H9 (cell line): Measurements from ENCODE around the gene TEKT3. TPM values are rescaled to one million over a fixed set of nuclear protein-coding genes. Genes with fewer than 3 reads are reported as not detected.

Source experiments
- DNase-seq: peaks from one replicate; pipeline ENCODE4 v3.0.0-alpha.2; 2017
- H2AFZ ChIP-seq: one replicate; pipeline ENCODE4 v1.6.1; 2013; ENCODE audit warnings: mild to moderate bottlenecking, low read length, control low read depth, moderate library complexity
- H2AK5ac ChIP-seq: 2 replicates; pipeline ENCODE4 v1.6.1; 2013; ENCODE audit warnings: low read length, control low read depth, mixed read lengths; ENCODE audit not compliant: insufficient read length
- H2BK120ac ChIP-seq: one replicate; pipeline ENCODE4 v1.6.1; 2013; ENCODE audit warnings: low read depth, mild to moderate bottlenecking, low read length, control low read depth, inconsistent platforms; ENCODE audit not compliant: poor library complexity, severe bottlenecking
- H2BK12ac ChIP-seq: 2 replicates; pipeline ENCODE4 v1.6.1; 2013; ENCODE audit warnings: low read length, control low read depth, mixed read lengths, low read depth; ENCODE audit not compliant: insufficient read length
- H2BK15ac ChIP-seq: 2 replicates; pipeline ENCODE4 v1.6.1; 2013; ENCODE audit warnings: low read depth, low read length, control low read depth
- H2BK20ac ChIP-seq: one replicate; pipeline ENCODE4 v1.6.1; 2013; ENCODE audit warnings: low read depth, mild to moderate bottlenecking, low read length, control low read depth, inconsistent platforms; ENCODE audit not compliant: poor library complexity, severe bottlenecking
- H2BK5ac ChIP-seq: 2 replicates; pipeline ENCODE4 v1.6.1; 2013; ENCODE audit warnings: low read length, control low read depth, mixed read lengths; ENCODE audit not compliant: insufficient read length
- H3K14ac ChIP-seq: 2 replicates; pipeline ENCODE4 v1.6.1; 2013; ENCODE audit warnings: low read length, control low read depth; ENCODE audit not compliant: insufficient read depth
- H3K18ac ChIP-seq: 2 replicates; pipeline ENCODE4 v1.6.1; 2013; ENCODE audit warnings: low read depth, mild to moderate bottlenecking, mixed read lengths, low read length, control low read depth; ENCODE audit not compliant: insufficient read length
- H3K23ac ChIP-seq: 2 replicates; pipeline ENCODE4 v1.6.1; 2013; ENCODE audit warnings: low read length, control low read depth, mixed read lengths, low read depth; ENCODE audit not compliant: insufficient read length
- H3K23me2 ChIP-seq: 2 replicates; pipeline ENCODE4 v1.6.1; 2013; ENCODE audit warnings: low read depth, mild to moderate bottlenecking, mixed read lengths, low read length, control low read depth; ENCODE audit not compliant: insufficient read length, poor library complexity, severe bottlenecking
- H3K27ac ChIP-seq: 2 replicates; pipeline ENCODE4 v1.5.1; 2013; ENCODE audit warnings: low read length, control low read depth, mixed read lengths, low read depth; ENCODE audit not compliant: insufficient read length
- H3K27me3 ChIP-seq: 2 replicates; pipeline ENCODE4 v1.6.1; 2013; ENCODE audit warnings: low read length, control low read depth, inconsistent platforms; ENCODE audit not compliant: insufficient read depth
- H3K4ac ChIP-seq: 2 replicates; pipeline ENCODE4 v1.6.1; 2013; ENCODE audit warnings: low read depth, mild to moderate bottlenecking, control low read depth, inconsistent platforms, low read length, moderate library complexity
- H3K4me1 ChIP-seq: 2 replicates; pipeline ENCODE4 v1.6.1; 2013; ENCODE audit warnings: low read length, control low read depth, inconsistent platforms; ENCODE audit not compliant: insufficient read depth
- H3K4me2 ChIP-seq: 2 replicates; pipeline ENCODE4 v1.6.1; 2013; ENCODE audit warnings: low read length, control low read depth, mixed read lengths; ENCODE audit not compliant: insufficient read length, insufficient read depth
- H3K56ac ChIP-seq: 2 replicates; pipeline ENCODE4 v1.6.1; 2013; ENCODE audit warnings: low read depth, mild to moderate bottlenecking, mixed read lengths, low read length, control low read depth; ENCODE audit not compliant: insufficient read length
- H3K79me1 ChIP-seq: 2 replicates; pipeline ENCODE4 v1.6.1; 2013; ENCODE audit warnings: low read depth, mild to moderate bottlenecking, moderate library complexity, low read length, control low read depth, inconsistent platforms; ENCODE audit not compliant: insufficient read depth, poor library complexity, severe bottlenecking
- H3K79me2 ChIP-seq: 2 replicates; pipeline ENCODE4 v1.6.1; 2013; ENCODE audit warnings: low read length, control low read depth, inconsistent platforms; ENCODE audit not compliant: insufficient read depth
- H3K9ac ChIP-seq: 2 replicates; pipeline ENCODE4 v1.6.1; 2013; ENCODE audit warnings: low read length, control low read depth, mixed read lengths; ENCODE audit not compliant: insufficient read length; ENCODE audit errors: extremely low read depth
- H3K9me3 ChIP-seq: one replicate; pipeline ENCODE4 v1.6.1; 2013; ENCODE audit warnings: low read depth, low read length, inconsistent platforms; ENCODE audit not compliant: control insufficient read depth
- H3T11ph ChIP-seq: one replicate; pipeline ENCODE4 v1.6.1; 2013; ENCODE audit warnings: mild to moderate bottlenecking, low read length, control low read depth, inconsistent platforms
- H4K20me1 ChIP-seq: one replicate; pipeline ENCODE4 v1.6.1; 2013; ENCODE audit not compliant: control insufficient read depth, insufficient read length, insufficient read depth
- H4K5ac ChIP-seq: 2 replicates; pipeline ENCODE4 v1.6.1; 2013; ENCODE audit warnings: low read depth, mild to moderate bottlenecking, mixed read lengths, low read length, control low read depth; ENCODE audit not compliant: insufficient read length
- H4K8ac ChIP-seq: replicated peaks from 2 replicates; pipeline ENCODE4 v1.6.1; 2013; ENCODE audit warnings: low read length, control low read depth, mixed read lengths, low read depth; ENCODE audit not compliant: insufficient read length
- H4K91ac ChIP-seq: 2 replicates; pipeline ENCODE4 v1.6.1; 2013; ENCODE audit warnings: low read depth, mild to moderate bottlenecking, moderate library complexity, mixed read lengths, low read length, control low read depth; ENCODE audit not compliant: insufficient read length
- H3K27ac Mint-ChIP-seq, 3 experiments: 2 replicates in 2 of 3; 3 replicates in 1 of 3; pipeline ENCODE4 v1.8.0; 2020 to 2021; ENCODE audit warnings: mixed read lengths in 3 of 3, mild to moderate bottlenecking in 1 of 3, moderate library complexity in 1 of 3
- H3K27me3 Mint-ChIP-seq: 2 replicates; pipeline ENCODE4 v1.8.0; 2021; ENCODE audit warnings: low read depth, mild to moderate bottlenecking, moderate library complexity, mixed read lengths
- H3K36me3 Mint-ChIP-seq, 3 experiments: 2 replicates in 2 of 3; 3 replicates in 1 of 3; pipeline ENCODE4 v1.8.0; 2020 to 2021; ENCODE audit warnings: low read depth in 3 of 3, mixed read lengths in 3 of 3; ENCODE audit not compliant: insufficient read depth in 1 of 3
- H3K4me1 Mint-ChIP-seq, 2 experiments: 2 replicates each; pipeline ENCODE4 v1.8.0; 2020; ENCODE audit warnings: mixed read lengths in 2 of 2
- H3K4me3 Mint-ChIP-seq, 2 experiments: 2 replicates in 1 of 2; 3 replicates in 1 of 2; pipeline ENCODE4 v1.8.0; 2020 to 2021; ENCODE audit warnings: mild to moderate bottlenecking in 2 of 2, mixed read lengths in 2 of 2, moderate library complexity in 1 of 2
- H3K9me3 Mint-ChIP-seq, 2 experiments: 2 replicates in 1 of 2; 3 replicates in 1 of 2; pipeline ENCODE4 v1.8.0; 2020; ENCODE audit warnings: mild to moderate bottlenecking in 2 of 2, mixed read lengths in 2 of 2, moderate library complexity in 1 of 2
- CTCF ChIP-seq: fragments of 200-600 bp; sonication (generic); conservative IDR thresholded peaks from 3 replicates; pipeline ENCODE4 v1.8.0; 2021; ENCODE audit warnings: antibody characterized with exemption, mild to moderate bottlenecking
- WGBS: extraction: QIAGEN DNeasy Blood & Tissue Kit; methylation state at CpG from one replicate; pipeline ENCODE4 v1.1.7; 2013; ENCODE audit warnings: missing lambda C conversion rate, low lambda C conversion rate, mixed read lengths; ENCODE audit not compliant: insufficient read length; ENCODE audit errors: extremely low coverage; 5-methylcytosine and 5-hydroxymethylcytosine counted together
- total RNA-seq: library from RNA; stranded (reverse); gene quantifications from 2 replicates; pipeline ENCODE4 v1.2.1, GENCODE V29; 2021

TEKT3 gene
- total RNA-seq, 1 experiment from 2014 or later = 0.42 TPM

GRCh38 chr17:15348021-15348420, 6.6 kb upstream of the TEKT3 start:
- Mint-ChIP-seq H3K36me3 (no peaks in the 10 kb centered on the region), H3K4me3 (no peak overlapping the region), H3K27me3 (peaks cover 33% of the 10 kb centered on the region), H3K27ac (no peak overlapping the region; a peak in 1 of 7 replicates), H3K9me3 (no peaks in the 10 kb centered on the region), H3K4me1 (peaks cover 0 to 3% of the 10 kb centered on the region in 2 experiments; a peak in 1 of 4 replicates)
- no peak overlapping the region for H2BK12ac ChIP-seq
- no peaks in the 10 kb centered on the region for H3K23me2 ChIP-seq
- H3K14ac ChIP-seq = no peak overlapping the region
- no peak overlapping the region for H4K8ac ChIP-seq
- no peaks in the 10 kb centered on the region for H3K79me1 ChIP-seq
- no peaks in the 10 kb centered on the region for H3K79me2 ChIP-seq
- H4K20me1 ChIP-seq = no peaks in the 10 kb centered on the region
- H2BK15ac ChIP-seq = no peak overlapping the region
- TF ChIP-seq CTCF = no peak
- 0 out of 2 replicates have a peak, but pooled peaks cover 1% of the 10 kb centered on the region for H3K4me1 ChIP-seq
- H3K18ac ChIP-seq = no peak overlapping the region
- no peak overlapping the region for H3K27ac ChIP-seq
- no peak overlapping the region for H2BK20ac ChIP-seq
- no peak overlapping the region for H3K9ac ChIP-seq
- no peak overlapping the region for H2BK5ac ChIP-seq
- H2BK120ac ChIP-seq = no peak overlapping the region
- no peaks in the 10 kb centered on the region; the same call in 1 of the 2 replicates for H3K27me3 ChIP-seq
- H2AFZ ChIP-seq = no peak overlapping the region
- no peak overlapping the region for H4K5ac ChIP-seq
- H3K23ac ChIP-seq = no peak overlapping the region
- H4K91ac ChIP-seq = no peak overlapping the region
- H3K9me3 ChIP-seq = no peaks in the 10 kb centered on the region
- H3K56ac ChIP-seq = no peak overlapping the region
- no peak overlapping the region for H2AK5ac ChIP-seq
- H3K4me2 ChIP-seq = no peak overlapping the region
- no peak for DNase-seq
- H3T11ph ChIP-seq = no peak overlapping the region
- no peak overlapping the region for H3K4ac ChIP-seq
- no CpG with 5 or more reads among the region's 4 CpGs for WGBS
